Mucosa of gallbladder (tissue), 1 donor: ENCODE data around the gene MEX3A. TPM values are rescaled to one million over a fixed set of nuclear protein-coding genes. Genes with fewer than 3 reads are reported as not detected.
A peak's percentile ranks its signal among the peaks of the same experiment; 100 is the strongest.

ENCODE experiments used
- DNase-seq: peaks from one replicate; pipeline ENCODE4 v3.0.0-alpha.2; 2020; ENCODE audit warnings: low spot score
- total RNA-seq: library from RNA; stranded (reverse); gene quantifications from one replicate; pipeline ENCODE4 v1.2.1, GENCODE V29; 2021
- donor health status: DM: no; HTN: no; CAD: no.

MEX3A gene
- total RNA-seq, 1 donor from 2014 or later: 1.4 TPM

DNA sequence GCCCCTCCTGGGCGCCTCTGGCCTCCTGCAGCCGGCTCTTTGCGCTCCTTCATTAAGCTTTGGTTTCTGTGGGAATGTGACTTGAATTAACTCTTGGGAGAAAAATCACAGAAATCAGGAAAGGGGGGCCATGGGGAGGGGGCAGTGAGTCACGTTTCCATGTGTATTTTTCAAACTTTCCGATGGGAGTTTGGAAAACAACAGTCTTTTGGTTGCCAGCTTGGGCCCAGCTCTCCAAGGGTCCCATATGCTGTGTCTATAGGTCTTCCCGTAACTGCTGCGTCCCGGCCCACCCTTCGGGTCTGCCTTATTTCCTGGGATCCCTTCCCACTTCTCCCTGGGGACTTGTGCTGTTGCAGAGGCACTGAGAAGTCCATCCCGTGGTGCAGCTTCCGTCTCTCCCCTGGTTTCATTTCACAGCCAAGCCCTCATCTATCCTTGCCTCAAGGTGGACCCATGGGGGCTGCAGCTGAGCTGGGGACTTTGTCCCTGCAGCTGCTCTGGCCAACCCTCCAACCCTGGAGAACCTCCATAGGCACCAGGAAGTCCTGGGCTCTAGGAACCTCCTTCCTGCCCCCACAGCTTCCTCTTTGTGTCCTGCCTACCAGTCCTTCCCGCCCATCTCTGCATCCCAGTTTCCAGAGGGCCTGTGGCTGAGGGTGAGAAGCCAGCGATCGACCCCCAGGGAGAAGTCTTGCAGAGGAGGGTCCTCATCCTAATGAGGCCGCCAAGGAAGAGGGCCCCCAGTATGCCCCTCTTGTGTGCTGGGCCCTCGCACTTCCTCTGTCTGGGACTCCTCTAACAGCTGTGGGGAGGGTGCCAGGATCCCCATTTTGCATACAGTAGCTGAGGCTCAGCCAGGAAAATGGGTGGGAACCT is 20.6 kb upstream of the MEX3A start:
- DNase-seq: no peak

GRCh38 chr1:156101880-156102279 is 19.6 kb upstream of the MEX3A start:
- DNase-seq: no peak

DNA sequence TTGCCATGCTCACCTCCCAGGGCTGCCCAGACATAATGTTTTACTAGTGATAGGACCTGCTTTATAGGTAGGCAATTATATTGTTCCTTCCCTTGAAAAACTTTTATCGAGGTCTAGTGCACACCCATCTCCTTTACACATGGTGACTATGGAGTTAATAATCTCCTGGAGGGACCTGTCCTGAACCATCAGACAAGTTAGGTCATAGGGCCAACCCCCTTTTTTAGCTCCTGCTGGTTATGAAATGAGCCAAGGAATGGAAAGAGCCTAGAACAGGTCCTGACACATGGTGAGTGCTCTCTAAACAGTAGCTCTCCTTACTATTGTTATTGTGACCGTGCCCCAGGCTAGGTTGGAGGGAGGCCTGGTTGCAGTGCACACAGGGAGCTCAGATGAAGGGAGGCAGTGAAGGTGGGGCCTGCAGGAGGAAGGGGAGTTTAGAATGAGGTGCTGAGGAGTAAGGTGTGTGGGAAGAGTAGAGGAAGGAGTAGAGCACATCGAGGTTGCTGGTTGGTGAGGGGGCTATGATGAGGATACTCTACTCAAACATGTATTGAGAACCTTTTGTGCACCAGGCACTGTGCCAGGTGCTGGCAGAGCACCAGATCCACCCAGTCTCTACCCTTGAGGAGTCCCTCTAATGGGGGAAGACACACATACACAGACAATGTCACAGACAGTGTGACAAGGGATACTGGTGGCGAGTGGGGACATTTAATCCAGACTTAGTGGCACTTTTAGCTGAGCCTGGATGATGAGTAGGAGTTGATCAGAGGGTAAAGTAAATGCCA is 18.1 kb upstream of the MEX3A start:
- no peak for DNase-seq

- no peak for DNase-seq
Measured at GRCh38 chr1:156099282-156099681, 17.0 kb upstream of the MEX3A start.

- DNase-seq: no peak
Measured at GRCh38 chr1:156098784-156099183, 16.5 kb upstream of the MEX3A start.

DNA sequence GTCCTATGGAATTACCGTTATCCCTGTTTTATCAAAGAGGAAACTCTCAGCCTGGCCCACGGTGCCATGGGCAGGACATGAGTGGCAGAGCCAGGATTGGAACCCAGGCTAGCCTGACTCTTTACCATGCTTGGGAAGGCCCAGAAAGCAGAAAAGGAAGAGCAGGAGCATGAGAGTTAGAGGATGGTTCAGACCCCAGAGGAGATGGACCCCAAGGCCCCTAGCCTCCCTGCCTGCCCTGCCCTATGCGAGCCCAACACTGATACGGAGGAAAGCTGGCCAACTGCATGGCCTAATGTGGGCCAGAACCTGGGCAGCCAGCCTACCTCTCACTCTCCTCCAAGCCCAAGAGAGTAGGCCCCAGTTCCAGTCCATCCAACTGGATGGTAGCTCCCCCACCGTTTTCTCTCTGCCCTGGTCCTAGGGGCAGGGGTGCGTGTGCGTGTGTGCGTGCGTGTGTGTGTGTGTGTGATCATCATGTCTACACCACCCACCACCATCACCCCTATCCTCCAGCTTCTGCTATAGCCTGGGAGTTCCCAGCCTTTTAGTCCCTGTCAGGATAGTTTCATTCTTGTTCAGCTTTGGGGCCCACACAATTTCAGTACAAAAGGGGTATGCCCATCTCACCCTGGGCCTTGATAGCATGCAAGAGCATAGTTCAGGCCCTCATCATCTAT is 15.4 kb upstream of the MEX3A start:
- DNase-seq: no peak

DNA sequence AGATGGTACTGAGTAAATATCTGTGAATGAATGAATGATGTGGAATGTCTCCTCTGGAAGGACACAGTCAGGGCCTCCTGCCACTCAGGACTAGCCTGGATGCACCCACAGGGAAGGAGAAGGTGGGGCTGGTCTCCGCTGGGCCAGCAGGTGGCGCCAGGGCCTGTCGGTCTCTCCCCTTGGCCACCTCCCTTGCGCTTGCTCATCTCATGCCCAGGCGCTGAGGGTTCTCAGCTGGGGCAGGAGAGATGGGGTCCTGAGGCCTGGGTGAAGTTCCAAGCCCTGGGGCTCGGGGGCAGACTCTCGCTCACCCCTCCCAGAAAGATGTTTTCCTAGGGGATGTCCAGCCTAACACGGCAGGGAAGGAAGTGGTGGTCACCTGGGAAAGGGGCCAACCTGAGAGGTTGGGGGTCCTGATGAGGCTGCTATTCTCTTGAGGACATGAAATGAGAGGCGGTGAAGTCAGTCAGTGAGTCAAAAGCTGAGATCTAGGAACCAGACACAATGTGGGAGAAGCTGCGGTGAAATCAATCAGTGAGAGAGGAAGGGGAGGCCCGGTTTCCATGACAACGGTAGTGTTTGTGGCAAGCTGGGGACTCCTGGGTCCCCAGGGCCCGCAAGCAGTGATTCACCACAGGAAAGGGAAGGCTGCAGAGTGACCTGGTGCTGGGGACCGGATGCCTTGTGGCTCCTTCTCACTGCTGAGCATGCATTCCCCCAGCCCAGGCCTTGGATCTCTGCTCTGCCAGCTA is 14.6 kb upstream of the MEX3A start:
- peak; percentile 90 for DNase-seq

DNA sequence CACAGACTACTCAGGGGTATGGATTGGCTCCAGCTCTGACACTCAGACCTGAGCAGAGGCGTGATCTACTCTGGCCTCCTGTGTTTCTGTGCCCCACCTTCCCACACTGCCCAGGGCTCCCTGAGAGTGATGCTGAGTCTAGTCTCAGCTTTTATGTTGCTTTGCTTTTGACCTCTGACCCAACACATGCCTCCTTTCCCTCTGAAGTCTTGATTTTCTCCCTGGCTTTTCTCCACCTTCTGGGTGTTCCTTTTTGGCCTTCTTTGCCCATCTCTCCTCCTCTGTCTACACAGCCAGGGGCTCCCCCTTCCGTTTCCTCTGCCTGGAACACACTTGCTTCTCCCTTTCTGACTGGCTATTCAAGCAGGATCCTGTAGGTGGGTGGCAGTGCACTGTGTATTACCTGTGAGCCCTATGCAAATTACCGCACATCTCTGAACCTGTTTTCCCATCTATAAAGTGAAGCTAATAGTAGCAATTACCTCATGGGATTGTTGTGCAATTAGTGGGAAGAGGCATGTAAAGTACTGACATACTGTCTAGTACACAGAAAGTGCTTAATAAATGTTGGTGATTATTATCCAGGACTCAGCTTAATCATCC is 13.7 kb upstream of the MEX3A start:
- no peak for DNase-seq

DNA sequence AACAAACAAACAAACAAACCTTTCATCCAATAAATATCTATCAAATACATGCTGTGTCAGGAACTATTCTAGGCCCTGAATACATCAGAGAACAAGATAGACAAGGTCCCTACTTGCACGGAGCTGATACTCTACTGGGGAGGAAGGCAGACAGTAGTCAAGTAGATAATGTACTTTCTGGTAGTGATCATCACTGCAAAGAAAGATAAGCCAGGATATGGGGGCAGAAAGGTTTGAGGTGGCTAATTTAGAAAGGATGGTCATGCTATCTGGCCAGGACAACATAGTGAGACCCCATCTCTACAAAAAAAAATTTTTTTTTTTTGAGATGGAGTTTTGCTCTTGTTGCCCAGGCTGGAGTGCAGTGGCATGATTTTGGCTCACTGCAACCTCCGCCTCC is 9.3 kb upstream of the MEX3A start:
- DNase-seq: no peak

DNA sequence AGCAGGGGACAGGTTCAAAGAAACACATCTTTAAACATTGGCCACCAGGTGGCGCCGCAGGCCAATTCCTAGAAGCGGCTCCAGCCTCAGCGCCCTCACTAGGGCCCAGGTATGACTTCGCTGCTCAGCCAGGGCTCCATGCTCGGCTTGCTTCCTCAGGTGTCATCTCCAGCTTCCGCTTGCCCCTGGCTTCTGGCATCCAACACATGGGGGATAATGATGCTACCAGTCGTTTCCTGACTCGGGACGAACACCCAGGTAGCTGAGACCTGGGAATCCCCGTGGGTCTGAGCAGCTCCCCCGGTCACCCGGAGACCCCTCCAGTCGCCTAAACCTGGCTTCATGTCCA is 8.5 kb upstream of the MEX3A start:
- DNase-seq: peak; percentile 88

DNA sequence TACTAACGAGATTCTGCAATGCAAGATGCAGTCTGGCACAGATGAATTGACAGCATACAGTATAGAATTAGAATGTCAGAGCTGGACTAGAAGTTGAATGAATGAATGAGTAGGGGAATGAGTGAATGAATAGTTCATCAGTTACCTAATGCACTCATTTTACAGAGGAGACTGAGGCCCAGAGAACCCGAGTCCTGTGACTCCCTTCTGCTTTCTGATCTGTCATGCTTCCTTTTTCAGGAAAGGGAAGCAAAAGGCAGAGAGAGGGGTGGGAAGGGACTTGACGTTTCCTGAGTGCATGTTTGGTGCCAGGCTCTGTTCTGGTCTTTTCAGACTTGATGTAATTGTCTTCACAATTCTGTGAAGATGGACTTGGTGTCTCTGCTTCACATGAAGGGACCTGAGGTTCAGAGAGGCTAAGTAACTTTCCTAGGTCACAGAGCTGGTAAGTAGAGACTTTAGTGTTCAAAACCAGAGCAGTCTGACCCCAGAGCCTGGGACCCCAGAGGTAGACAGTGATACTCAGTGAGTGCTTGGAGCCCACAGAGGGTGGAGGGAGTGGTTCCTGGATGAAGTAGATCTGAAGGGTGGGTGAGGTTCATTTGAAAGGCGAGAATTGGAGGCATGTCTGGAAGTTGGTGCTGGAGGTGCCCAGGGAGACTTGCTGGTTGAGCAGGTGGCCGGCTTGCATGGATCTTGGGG is 8.0 kb upstream of the MEX3A start:
- no peak for DNase-seq

DNA sequence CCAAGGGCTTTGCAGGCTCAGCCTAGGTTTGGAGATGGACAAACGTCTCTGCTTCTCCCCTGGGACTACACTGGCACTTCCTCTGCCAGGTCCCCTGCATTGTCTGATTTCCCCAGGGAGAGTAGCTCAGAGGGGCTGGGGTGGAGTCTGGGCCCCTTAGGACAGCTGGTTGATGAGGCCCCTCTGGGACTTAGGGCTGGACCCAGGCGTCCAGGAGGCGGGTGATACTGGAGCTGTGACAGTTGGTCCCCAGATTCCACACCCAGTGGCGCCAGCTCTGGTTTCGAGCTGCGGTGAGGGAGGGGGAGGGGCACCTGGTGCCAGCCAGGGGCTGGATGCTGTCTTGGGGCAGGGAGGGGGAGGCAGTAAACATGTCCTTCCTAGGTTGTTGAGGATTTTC is 7.4 kb upstream of the MEX3A start:
- DNase-seq: no peak

- DNase-seq: peak; percentile 55
Measured at GRCh38 chr1:156086256-156086662, 4.0 kb upstream of the MEX3A start.

- no peak for DNase-seq
Measured at GRCh38 chr1:156083800-156084790, 1.8 kb upstream of the MEX3A start.

- no peak for DNase-seq
Measured at GRCh38 chr1:156081917-156082308, 352 bp downstream of the MEX3A start.

- no peak for DNase-seq
Measured at GRCh38 chr1:156081180-156081916, 917 bp downstream of the MEX3A start.

- DNase-seq: no peak
Measured at GRCh38 chr1:156080863-156081179, 1.4 kb downstream of the MEX3A start.

GRCh38 chr1:156080241-156080862 is 1.9 kb downstream of the MEX3A start:
- no peak for DNase-seq

- no peak for DNase-seq
Measured at GRCh38 chr1:156079762-156080161, 2.5 kb downstream of the MEX3A start.
